22Rv1 (cell line): Measurements from ENCODE around the gene NUBP1.

Experiments used
- H3K27ac ChIP-seq: fragments of 450-650 bp; 2 replicates; pipeline ENCODE4 v1.5.1; 2017
- CTCF ChIP-seq: fragments of 450-650 bp; IDR thresholded peaks from 2 replicates; pipeline ENCODE4 v1.5.1; 2017; ENCODE audit warnings: mild to moderate bottlenecking
- ZFX ChIP-seq: fragments of 450-650 bp; IDR thresholded peaks from 2 replicates; pipeline ENCODE4 v1.6.1; 2017; ENCODE audit warnings: antibody characterized with exemption, borderline replicate concordance

The NUBP1 gene

GRCh38 chr16:10808850-10809249 lies 65.2 kb downstream of the NUBP1 start:
- no peak for TF ChIP-seq CTCF
- TF ChIP-seq ZFX, result no peak
- no peak overlapping the region for H3K27ac ChIP-seq

- H3K27ac ChIP-seq, result no peak overlapping the region
- TF ChIP-seq CTCF, result no peak
- no peak for TF ChIP-seq ZFX
Measured at GRCh38 chr16:10809706-10810105, 66.1 kb downstream of the NUBP1 start.

GRCh38 chr16:10812312-10813098 lies 68.9 kb downstream of the NUBP1 start:
- no peak for TF ChIP-seq ZFX
- TF ChIP-seq CTCF, result no peak
- H3K27ac ChIP-seq, result no peak overlapping the region

GRCh38 chr16:10813099-10813455 lies 69.4 kb downstream of the NUBP1 start:
- TF ChIP-seq ZFX, result no peak
- TF ChIP-seq CTCF, result no peak
- H3K27ac ChIP-seq, result no peak overlapping the region

GRCh38 chr16:10817514-10817913 lies 73.9 kb downstream of the NUBP1 start:
- no peak overlapping the region for H3K27ac ChIP-seq
- TF ChIP-seq ZFX (no peak), CTCF (no peak)

- TF ChIP-seq CTCF (no peak), ZFX (no peak)
- H3K27ac ChIP-seq, result no peak within 1 kb of the TSS
Measured at GRCh38 chr16:10817963-10818941, 74.6 kb downstream of the NUBP1 start, which contains the start of gene TVP23A. TVP23A (minus strand) TSS chr16:10818794; CDS start chr16:10818493, 301 bp downstream.
